Hematopoietic multipotent progenitor cell treated with erythropoietin and hydrocortisone succinate and interleukin-3 and kit ligand, for 15 days (in vitro differentiated cells): ENCODE results near the gene MAX.
"Not testable (repeated sequence)": the region's sequence is repeated elsewhere in the genome, so short reads cannot be mapped to it uniquely, and the experiment has no call there.

Experiments used
- DNase-seq: peaks from one replicate; pipeline ENCODE4 v3.0.0-alpha.2; 2015; ENCODE audit warnings: low spot score

Gene MAX

DNA sequence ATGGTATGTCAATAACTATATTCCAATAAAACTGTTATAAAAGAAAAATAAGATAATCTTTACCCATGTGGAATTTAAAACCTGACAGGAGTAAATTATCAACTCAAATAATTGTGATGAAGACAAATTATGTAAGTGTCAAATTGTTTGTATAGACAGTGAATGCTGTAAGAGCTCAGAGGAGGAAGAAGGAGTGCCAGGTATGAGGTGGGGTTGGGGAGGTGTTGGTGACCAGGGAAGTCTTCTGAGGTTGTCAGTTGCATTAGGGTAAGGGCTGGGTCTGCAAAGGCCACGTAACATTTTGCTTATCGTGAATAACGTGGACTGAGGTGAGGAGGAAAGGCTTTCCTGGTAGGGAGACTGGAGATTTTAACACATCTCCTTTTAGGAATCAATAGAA lies 2.5 kb upstream of the MAX start:
- DNase-seq: no peak

DNA sequence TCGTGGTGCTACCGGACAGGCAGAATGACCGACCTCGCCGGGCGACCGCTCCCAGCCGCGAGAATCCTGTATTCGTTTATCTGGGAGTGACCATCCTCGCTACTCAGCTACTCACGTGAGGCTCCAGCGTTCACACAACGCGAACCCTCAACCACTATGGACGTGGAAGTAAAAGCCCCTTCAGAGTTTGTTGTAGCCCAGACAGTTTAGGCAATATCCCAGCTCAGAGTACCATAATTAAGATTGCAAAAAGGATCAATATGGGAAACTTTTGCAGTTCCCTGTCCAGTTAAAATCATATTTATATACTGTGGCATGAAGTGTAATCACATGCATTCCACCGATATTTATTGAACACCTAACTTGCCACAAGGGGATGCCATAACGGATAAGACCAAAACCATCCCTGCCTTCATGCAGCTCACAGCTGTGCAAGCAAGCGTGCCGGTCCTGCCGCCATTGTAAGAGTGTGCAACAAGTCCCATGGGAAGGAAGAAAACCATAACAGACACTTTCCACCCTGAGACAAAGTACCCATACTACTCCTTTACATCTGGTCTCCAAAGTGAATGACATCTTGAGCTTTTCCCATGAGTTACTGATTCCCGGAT lies 938 bp upstream of the MAX start:
- no peak for DNase-seq

DNA sequence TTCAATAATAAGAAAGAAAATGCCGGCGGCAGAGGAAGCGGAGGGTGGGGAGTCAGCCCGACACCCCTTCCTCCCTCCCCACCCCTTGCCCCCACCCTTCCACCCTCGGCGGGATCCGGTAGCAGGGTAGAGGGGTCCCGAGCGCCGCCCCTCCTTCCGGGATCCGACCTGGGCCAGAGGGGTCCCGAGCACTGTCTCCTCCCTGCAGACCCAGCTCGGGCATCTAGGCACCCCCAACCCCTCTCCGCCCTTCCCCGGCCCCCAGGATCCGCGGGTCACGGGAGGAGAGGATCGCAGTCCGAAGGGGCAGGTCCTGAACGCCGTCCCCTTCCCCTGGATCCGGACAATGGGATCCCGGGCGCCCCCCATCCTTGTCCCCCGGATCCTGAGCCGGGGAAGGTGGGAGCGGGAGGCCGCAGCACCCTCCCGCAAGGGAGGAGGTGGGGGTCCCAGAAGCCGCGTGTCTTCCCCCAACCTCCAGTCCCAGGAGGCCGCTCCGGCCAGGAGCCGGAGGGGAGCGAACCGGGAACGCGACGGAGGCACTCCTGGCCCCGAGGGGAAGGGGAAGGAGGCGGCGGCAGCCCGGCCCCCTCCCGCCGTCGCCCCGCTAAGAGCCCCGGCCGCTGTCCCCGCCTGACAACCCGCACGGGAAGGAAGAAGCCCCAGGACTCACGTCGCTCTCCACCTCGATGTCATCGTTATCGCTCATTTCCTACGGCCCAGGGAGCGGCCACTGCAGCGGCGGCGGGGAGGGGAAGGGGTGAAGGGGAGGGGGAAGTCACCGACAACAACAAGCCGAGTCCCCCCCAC lies 481 bp downstream of the MAX start:
- no peak for DNase-seq

DNA sequence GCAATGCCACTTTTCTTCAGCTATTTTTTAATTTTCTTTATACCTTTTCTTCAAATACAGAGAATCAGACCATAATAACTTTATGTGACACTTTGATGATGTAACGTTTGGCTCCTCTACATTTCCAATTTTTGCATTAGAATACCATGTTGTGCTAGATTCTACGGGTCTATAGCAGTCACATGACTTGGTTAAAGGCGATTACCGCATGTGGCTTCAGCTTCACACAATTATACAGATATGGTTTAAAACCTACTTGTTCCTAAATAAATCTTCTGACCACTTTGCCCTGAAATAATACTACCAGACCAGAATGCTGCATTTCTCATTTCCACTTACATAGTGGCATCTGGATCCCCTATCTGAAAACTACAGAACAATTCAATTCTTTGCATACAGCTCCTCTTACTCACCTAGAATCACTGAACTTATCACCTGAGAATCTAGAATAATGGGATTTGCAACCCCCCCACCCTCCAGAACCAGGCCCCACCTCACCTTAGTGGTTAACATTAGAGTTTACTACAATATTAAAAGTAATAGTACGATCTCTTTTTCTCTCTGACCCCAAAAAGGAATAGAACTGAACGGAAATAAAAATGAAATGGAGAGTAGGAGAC lies 1.3 kb downstream of the MAX start:
- DNase-seq: no peak

DNA sequence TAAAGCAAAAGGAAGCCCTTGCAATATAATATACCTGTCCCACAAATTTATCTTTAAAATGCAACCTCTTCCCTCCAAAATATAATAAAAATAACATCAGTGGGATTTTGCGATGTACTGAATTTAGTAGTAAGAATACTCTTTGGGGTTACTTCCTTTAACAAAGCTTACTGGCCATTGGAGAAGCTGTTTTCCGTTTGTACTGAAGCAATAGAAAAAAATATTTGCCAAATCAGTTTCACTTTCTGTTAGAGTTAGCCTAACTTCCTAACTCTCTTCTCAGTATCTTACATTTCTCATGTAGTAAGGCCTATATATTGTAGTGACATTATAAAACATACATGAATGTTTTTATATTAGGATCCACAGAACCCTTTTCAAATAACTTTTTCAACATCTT lies 3.7 kb downstream of the MAX start:
- DNase-seq: peak; percentile 24

DNA sequence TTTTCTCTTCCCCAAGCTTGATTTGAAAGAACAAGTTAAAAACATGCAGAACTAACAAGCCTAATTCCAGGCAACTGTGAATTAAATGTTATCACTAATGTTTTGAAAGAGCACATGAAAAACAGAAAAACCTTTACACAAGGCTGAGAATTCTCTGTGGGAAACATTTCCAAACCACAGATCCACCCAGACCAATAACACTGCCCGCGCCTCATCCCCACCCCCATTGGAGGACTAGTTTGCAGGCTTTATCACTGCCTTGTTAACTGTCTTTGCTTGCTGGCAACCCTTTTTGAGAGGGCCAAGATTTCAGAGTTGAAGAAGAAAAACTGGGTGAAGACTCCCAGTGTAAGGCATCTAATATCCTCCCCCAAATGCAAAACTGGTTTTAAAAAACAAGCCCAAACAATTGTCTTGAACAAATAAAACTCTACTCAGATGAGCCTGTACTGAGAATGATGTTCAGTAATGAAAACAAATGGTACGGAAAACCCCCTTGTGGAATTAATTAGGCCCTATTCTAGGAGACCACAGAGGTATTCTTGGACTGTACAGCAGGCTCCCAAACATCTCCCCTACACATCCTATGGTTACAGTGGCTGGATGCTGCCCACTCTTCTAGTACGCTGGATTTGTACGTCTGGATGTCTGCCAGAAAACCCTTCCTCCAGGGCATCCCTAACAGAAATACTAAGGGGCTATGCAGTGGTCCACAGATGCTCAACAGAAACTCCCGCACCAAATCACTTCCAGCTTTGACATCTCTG lies 5.8 kb downstream of the MAX start:
- DNase-seq: no peak

DNA sequence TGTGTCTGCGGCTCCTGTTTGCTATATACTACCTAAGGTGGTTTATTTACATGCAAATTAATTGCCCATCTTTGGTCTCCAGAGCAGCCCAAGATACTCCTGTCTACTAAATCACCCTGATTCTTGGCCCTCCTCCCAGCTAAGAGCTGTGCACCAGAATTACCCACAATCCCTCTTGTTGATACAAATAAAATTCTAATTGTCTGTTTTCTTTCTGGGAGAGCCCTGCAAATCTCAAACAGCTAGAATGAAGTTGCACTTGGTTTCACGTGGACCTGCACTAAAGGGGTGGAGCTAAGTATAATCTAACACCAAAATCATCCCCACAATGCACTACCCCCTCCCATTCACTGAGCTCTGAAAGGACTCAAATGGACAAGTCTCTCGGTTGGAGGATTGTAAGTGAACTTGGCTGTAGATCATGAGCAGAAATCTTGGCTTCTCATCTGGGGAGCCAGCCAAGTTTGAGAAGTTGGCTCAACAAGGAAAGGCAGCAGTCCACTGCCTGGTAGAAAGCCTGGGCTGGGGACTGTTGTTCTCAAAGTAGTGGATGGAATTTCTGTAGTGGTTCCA lies 6.6 kb downstream of the MAX start:
- DNase-seq: no peak

DNA sequence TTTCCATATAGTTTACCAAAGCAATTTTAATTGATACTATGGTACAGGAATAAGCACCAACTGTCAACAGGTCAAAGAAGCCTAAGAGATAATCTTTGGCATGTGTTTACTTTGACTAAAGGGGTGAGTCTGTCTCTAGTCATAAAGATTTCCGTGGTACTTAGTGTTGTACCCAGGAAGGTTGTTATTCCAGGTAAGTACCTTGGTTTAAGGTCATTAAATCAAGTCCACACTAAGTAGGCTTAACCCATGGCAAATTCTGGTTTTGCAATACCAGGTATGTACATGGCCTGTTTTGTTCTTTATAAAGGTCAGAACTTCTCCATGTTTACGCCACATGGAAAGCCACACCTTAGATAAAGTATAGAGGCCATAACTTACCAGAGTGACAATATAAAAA lies 10.0 kb downstream of the MAX start:
- no peak for DNase-seq

DNA sequence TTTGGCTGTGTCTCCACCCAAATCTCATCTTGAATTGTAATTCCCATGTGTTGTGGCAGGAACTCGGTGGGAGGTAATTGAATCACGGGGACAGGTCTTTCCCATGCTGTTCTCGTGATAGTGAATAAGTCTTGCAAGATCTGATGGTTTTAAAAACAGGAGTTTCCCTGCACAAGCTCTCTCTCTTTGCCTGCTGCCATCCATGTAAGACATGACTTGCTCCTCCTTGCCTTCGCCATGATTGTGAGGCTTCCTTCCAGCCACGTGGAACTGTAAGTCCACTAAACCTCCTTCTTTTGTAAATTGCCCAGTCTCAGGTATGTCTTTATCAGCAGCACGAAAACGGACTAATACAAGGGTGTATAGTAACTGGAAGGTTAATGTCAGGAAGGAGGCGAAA lies 14.5 kb downstream of the MAX start:
- DNase-seq: not testable (repeated sequence)

DNA sequence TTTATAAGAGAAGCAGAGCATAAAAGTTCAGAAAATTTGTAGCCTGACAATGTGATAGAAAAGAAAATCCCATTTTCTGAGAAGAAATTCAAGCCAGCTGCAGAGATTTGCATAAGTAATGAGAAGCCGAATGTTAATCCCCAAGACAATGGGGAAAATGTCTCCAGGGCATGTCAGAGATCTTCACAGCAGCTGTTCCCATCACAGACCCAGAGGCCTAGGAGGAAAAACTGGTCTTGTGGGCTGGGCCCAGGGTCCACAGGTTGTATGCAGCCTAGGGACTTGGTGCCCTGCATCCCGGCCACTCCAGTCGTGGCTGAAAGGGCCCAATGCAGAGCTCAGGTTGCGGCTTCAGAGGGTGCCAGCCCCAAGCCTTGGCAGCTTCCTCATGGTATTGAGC lies 15.6 kb downstream of the MAX start:
- DNase-seq: not testable (repeated sequence)

DNA sequence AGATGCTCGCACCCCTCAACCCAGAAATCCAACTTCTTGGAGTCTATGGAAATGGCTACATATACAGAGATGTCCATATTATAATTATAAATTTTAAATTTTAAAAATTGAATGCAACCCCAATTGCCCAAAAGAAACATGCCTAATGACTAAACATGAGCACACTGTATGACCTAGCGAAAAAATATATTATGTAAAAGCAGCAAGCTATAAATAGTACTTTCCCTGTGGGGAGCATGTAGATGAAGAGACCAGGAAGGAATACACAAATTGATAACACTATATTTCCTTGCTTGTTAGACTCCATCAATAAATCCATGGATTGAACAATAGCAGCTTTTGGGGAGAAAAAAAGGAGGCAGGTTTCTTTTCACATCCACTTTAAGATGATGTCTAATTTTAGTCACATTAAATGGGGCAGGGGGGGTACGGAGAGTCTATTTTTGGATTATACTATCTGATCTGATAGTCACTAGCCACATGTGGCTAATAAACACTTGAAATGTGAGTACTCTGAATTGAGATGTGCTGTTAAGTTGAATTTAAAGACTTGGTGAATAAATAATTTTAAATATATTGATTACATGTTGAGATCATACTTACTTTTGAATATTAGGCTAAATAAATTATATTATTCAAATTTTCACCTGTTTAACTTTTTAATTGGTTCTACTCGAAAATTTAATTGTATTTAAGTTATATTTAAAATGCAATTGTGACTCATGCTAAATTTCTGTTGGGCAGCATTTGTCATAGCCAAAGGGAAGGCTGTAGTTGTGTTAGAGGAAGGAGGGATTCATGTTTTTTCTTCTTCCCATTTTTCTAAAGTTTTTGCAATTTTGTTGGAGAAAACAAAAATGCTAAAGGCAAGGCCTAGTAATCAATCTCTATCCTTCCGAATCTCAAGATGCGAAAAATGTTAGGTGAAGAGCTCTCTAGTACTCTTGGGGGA lies 17.5 kb downstream of the MAX start:
- DNase-seq: no peak

DNA sequence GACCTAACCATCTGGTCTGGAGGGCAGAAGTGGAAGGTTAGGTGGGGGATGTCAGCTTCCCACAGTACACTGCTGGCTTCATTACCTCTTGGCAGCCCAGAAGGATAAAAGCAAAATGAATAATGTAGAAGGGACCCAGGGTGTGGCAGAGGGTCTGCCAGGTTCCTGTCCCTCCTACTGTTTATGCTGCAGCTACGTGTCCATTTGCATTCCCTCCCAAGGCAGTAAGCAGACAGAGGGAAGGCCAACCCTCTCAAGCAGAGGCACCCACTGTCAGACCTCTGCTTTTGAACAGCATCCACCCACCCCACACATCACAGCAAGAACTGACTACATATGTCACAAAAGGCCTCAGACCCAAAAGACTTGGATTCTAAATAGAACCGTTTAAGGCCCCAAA lies 19.4 kb downstream of the MAX start:
- DNase-seq: no peak

DNA sequence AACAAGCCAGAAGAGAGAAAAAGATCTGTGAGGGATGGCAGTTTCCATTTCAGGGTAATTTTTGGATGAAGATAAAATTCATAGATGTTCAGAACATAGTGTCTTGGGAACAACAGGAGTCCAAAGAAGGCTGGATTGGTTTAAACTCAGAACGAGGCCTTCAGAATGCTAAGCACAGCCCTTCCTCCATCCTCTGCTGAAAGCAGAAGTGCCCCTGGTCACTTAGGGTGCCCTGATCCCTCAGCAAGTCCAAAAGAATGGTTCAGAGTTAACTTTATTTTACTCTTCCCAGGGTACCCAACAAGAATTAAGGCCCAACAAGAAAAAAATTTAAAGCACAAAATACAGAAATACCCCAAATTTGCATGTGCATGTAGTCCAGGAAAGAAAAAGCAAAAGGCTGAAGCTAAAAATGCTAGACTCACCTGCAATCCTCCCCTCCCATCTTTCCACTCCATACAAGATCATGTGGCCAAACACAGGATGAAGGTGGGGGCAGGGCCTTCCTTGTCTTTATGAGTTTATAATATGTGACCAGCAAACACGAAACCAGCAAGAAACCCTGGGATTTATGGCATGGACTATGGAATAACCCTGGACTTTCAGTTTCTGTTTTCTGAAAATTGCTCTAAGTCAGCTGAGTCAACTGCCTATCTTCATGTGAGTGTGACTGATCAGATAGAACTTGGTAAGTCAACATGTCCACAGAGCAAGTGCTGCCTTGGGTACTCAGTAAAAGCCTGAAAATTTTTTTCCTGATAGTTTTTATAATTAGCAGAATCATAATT lies 21.2 kb downstream of the MAX start:
- DNase-seq: no peak

DNA sequence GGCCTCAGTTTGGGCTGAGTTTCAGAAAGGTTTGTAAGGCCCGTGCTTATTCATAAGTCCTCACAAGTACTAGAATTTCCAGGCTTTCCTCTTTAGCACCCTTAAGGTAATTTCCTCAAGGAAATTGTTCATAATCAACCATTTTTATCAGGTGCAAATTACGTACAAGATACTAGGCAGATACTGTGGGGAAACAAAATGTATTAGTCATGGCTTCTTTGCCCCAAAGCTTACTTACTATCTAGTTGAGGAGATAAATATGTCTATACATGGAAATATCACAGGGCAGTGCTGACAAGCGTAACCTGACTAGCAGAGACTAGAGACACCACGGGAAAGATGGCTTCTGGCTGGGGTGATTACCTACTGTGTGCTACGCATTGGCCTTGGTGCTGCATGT lies 22.5 kb downstream of the MAX start:
- DNase-seq: no peak

DNA sequence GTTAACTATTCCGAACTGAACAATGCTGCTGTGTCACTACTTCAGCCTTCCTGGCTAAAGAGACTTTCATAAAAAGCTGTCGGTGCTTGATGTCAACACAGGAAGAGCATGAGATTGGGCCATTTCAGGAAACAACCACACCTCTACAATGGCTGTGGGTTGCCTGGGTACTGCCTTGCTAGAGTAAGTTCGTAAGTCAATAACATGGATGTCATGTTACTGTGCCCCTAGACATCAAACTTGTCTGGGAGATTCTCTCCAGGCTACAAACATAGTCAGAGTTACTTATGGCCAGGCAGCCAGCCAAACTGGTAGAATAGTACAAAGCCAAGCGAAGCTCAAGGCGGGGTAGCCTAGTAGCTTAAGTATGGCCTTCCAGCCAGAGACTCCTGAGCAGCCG lies 23.1 kb downstream of the MAX start:
- DNase-seq: no peak

DNA sequence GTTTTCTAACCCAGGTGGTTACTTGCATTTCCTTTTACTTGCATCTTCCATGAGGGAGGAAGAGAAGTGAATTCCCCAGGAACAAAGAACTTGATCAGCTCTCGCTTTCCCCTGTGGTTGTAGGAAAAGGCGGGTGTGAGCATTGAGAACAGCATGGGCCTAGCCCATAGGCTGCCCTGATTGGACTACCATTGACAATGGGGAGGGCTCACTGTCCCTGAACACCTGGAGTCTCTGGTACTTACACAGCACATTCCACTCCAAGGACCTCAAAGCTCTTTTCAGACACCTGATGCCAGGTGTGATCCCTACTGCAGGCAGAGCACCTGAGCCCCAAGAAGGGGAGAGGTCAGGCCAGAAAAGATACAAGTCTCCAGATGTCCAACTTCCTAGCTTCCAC lies 25.0 kb downstream of the MAX start:
- DNase-seq: no peak

DNA sequence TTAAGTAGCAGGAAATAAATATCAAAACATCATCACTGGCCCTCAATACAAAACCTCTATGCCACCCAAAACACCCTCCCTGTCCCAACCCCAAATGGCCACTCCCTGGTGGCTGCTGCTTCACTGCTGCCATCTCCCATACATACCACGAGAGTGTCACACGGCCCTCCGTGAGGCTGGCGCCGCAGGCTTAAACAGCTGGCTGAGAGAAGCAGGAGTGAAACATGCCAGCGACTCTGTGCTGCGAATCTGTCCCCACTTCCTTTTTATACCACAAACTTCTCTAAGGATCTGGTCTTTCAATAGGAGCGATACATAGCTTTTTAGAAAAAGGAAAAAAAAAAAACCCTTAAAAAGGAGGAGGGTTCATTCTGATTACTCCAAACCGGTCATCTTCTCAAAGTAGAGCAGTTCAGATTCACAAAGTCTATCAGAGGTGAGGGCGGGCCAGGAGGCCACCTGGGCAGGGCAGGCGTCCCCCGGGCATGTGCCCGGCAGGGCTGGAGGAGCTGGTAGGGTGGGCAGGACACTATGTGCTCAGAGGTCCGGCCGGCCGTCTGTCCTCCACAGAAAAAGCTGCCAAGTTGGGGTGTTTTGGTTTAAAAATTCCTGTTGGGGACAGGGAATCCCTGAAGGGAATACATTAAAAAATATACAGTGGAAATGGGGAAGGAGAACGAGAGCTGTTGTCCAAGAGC lies 26.5 kb downstream of the MAX start:
- DNase-seq: no peak

DNA sequence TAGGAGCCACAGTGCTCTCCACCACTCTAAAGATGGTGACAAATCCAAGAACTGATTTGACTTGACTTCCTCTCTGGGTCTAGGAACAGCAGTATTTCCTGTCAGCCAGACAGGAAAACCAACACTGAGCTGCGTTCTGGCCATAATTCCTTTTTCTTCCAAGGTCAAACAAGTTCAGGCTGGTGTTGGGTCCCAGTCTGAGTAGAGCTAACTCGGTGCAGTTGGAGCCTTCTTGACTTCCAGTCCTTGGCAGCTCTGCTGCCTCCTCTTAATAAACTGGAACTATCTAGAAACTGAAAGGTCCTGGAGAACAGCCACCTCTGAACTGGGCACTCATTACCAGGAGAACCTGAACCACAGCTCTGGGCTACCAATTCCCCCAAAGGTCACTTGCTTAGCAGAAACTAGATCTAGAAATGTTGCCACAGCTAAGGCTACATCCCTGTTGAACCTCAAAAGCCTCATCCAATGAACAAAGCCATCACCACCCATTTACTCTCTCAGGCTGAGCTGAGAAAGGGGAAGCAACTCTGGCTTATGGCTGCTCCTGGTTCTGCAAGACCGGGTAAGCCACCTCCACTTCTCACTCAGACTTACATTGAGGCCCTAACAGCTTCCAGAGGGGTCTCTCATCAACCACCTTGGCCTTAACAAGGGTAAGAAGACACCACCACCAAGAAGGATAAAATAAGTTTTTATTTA lies 27.7 kb downstream of the MAX start:
- DNase-seq: no peak

DNA sequence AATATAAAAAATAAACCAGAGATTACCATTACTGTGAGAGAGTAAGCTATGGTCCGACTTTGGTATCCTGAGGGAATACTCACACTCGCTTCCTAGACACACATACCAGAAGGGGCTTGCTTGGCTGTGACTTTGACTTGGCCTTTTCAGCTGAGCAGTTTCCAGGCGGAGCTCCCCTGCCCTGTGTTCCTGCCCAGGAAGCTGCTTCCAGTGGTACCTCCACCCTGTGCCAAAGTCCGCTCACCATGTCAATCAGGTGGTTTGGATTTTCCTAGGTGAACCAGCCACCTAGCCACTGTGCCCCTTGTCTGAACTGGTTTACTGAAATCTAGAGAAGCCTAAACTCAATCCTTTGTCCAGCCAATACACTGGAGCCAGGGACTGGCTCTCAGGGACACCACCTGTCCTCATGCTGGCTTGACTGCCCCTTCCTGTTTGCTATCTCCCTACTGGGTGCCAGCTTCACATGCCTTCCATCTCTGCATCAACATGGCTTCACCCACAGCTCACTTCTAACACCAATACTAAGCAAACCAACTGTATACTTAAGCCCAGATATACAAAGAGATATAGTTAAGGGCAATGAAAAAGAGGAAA lies 28.6 kb downstream of the MAX start:
- no peak for DNase-seq
